A673 (cell line): Measurements from ENCODE around the gene PBX1. TPM values are rescaled to one million over a fixed set of nuclear protein-coding genes. Genes with fewer than 3 reads are reported as not detected.

Experiments used
- BruUV-seq: library from RNA; stranded (reverse); fragments of 400-500 nt; replicated peaks from 2 replicates; lab custom pipeline; 2021; lab: Mats Ljungman, UMichigan
- CTCF ChIA-PET: fragments of 300-600 bp; sonication (Branson Sonifier 250); formaldehyde crosslinking; loops from one replicate; lab custom pipeline; 2022; ENCODE audit warnings: antibody characterized with exemption; lab: Charles Lee
- POLR2A ChIA-PET: fragments of 300-600 bp; sonication (Branson Sonifier 250); formaldehyde crosslinking; loops from one replicate; lab custom pipeline; 2022; ENCODE audit warnings: antibody characterized with exemption; ENCODE audit not compliant: low non-redundant PET; lab: Charles Lee
- DNase-seq: peaks from one replicate; pipeline ENCODE4 v3.0.0-alpha.2; 2015; ENCODE audit warnings: low spot score
- H3K27ac ChIP-seq: fragments of 200-600 bp; sonication (generic); 2 replicates; pipeline ENCODE4 v1.5.1; 2016; ENCODE audit warnings: mixed run types, low read depth, mild to moderate bottlenecking, mixed read lengths, antibody characterized with exemption, low read length; ENCODE audit not compliant: poor library complexity, severe bottlenecking
- H3K27me3 ChIP-seq: fragments of 200-600 bp; sonication (generic); replicated peaks from 2 replicates; pipeline ENCODE4 v1.6.1; 2017; ENCODE audit warnings: mixed run types, low read depth, mild to moderate bottlenecking, mixed read lengths, antibody characterized with exemption, low read length; ENCODE audit not compliant: insufficient read depth, poor library complexity
- H3K36me3 ChIP-seq: fragments of 200-600 bp; sonication (generic); 2 replicates; pipeline ENCODE4 v1.6.1; 2016; ENCODE audit warnings: mixed run types, mild to moderate bottlenecking, mixed read lengths, antibody characterized with exemption, low read length; ENCODE audit not compliant: insufficient read depth, poor library complexity, severe bottlenecking
- H3K4me1 ChIP-seq: fragments of 200-600 bp; sonication (generic); 2 replicates; pipeline ENCODE4 v1.6.1; 2017; ENCODE audit warnings: mixed run types, mild to moderate bottlenecking, mixed read lengths, antibody characterized with exemption, low read length; ENCODE audit not compliant: insufficient read depth, poor library complexity, severe bottlenecking
- H3K4me3 ChIP-seq: fragments of 200-600 bp; sonication (generic); 2 replicates; pipeline ENCODE4 v1.5.1; 2016; ENCODE audit warnings: low read depth, mixed run types, mild to moderate bottlenecking, mixed read lengths, low read length; ENCODE audit not compliant: poor library complexity, severe bottlenecking
- H3K9me3 ChIP-seq: fragments of 200-600 bp; sonication (generic); 2 replicates; pipeline ENCODE4 v1.6.1; 2016; ENCODE audit warnings: mixed run types, low read depth, mild to moderate bottlenecking, mixed read lengths, antibody characterized with exemption, low read length; ENCODE audit not compliant: poor library complexity, severe bottlenecking
- CTCF ChIP-seq: fragments of 300-800, 200-600 bp; sonication (generic); conservative IDR thresholded peaks from 2 replicates; pipeline ENCODE4 v1.5.1; 2017; ENCODE audit warnings: low read depth, mild to moderate bottlenecking, antibody characterized with exemption, low read length, moderate library complexity, mixed read lengths
- EZH2 ChIP-seq: fragments of 200-600 bp; sonication (generic); IDR thresholded peaks from 2 replicates; pipeline ENCODE4 v1.6.1; 2017; ENCODE audit warnings: borderline replicate concordance, low read depth, mild to moderate bottlenecking, mixed read lengths, antibody characterized with exemption, low read length; ENCODE audit not compliant: poor library complexity, severe bottlenecking
- intact Hi-C: fragments of 100-400 bp; cut with micrococcal nuclease; formaldehyde crosslinking; loops from one replicate; pipeline ENCODE4 v1.10.0; 2022; ENCODE audit not compliant: unreplicated experiment
- total RNA-seq: library from RNA; stranded (reverse); gene quantifications from 2 replicates; pipeline ENCODE4 v1.2.3, GENCODE V29; 2021

The PBX1 gene
- total RNA-seq, 1 experiment from 2014 or later: 51.5 TPM

DNA sequence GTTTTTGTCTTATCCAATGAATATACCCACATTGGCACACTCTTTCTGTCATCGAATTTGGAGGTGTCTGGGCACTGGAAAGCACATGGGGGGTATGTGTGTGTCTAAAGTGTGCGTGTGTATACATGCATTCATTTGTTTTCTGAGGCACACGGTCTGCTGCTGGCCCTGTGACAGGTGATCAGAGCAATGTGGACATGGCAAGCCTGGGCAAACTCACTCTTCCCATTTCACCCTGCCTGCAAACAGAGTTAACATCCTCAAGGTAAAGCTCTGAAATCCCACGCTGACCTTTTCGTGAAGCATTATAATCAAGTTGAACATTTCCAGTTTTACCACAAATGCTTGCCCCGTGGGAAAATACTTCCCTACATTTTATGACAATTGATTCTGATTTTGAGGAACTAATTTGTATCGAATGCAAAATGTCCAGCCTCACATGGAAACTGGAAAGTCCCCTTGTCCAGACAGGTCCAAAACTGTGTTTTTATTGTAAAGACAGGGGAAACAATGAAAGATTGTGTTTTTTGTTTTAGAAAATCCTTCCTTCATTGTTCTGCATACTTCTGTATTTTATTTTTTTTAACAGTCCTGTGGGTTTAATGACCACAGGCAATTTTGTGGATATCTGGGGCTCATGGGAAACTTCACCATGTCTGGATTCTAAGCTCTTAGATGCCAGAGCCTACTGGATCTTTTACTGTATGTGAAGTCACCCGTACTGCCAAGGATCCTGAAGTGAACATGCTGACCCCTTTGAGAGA, 160.9 kb downstream of the PBX1 start:
- POLR2A ChIA-PET: no interaction called here
- CTCF ChIA-PET: no interaction called here
- BruUV-seq: no TSS peak

GRCh38 chr1:164720440-164721227, 161.7 kb downstream of the PBX1 start:
- Histone ChIP-seq H3K4me1 (no peaks in the 10 kb centered on the region), H3K9me3 (no peaks in the 10 kb centered on the region), H3K36me3 (no peaks in the 10 kb centered on the region), H3K27me3 (no peaks in the 10 kb centered on the region), H3K27ac (no peak overlapping the region), H3K4me3 (no peak overlapping the region)
- no peak for TF ChIP-seq CTCF
- no peak for TF ChIP-seq EZH2
- POLR2A ChIA-PET: no interaction called here
- CTCF ChIA-PET: no interaction called here
- DNase-seq: no peak
- intact Hi-C loops: no loop called here
- no TSS peak for BruUV-seq

More for the DNA sequence above, 160.9 kb downstream of the PBX1 start:
- H3K9me3 ChIP-seq: no peaks in the 10 kb centered on the region
- intact Hi-C loops: no loop called here
- no peaks in the 10 kb centered on the region for H3K36me3 ChIP-seq
- no peaks in the 10 kb centered on the region for H3K4me1 ChIP-seq
- H3K27me3 ChIP-seq: no peaks in the 10 kb centered on the region
- DNase-seq: no peak
- no peak overlapping the region for H3K4me3 ChIP-seq
- TF ChIP-seq CTCF: no peak
- TF ChIP-seq EZH2: no peak
- H3K27ac ChIP-seq: no peak overlapping the region

DNA sequence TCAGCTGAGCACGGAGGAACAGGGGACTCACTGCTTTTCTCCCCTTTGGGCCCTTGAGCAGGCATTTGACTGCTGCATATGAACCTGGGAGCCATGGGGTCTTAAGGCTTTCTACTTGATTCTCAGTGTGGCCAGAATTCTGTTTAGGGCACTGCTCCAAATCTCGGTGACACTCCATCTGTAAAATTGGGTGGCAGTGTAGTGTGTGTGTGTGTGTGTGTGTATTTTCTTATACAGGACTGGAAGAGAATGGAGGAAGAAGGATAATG, 162.2 kb downstream of the PBX1 start:
- H3K4me1 ChIP-seq: no peaks in the 10 kb centered on the region
- no peaks in the 10 kb centered on the region for H3K27me3 ChIP-seq
- no peak overlapping the region for H3K4me3 ChIP-seq
- TF ChIP-seq CTCF (no peak), EZH2 (no peak)
- H3K36me3 ChIP-seq: no peaks in the 10 kb centered on the region
- BruUV-seq: no TSS peak
- POLR2A ChIA-PET: no interaction called here
- no peak for DNase-seq
- H3K9me3 ChIP-seq: no peaks in the 10 kb centered on the region
- no peak overlapping the region for H3K27ac ChIP-seq
- CTCF ChIA-PET: no interaction called here
- intact Hi-C loops: no loop called here
